22Rv1 (cell line): Measurements from ENCODE around the gene ARHGEF28.

ENCODE experiments used
- ZFX ChIP-seq: fragments of 450-650 bp; IDR thresholded peaks from 2 replicates; pipeline ENCODE4 v1.6.1; 2017; ENCODE audit warnings: antibody characterized with exemption, borderline replicate concordance
- TF ChIP-seq, protein P1 (sequence below): fragments of 450-650 bp; IDR thresholded peaks from 2 replicates; pipeline ENCODE4 v1.5.1; 2017; ENCODE audit warnings: mild to moderate bottlenecking

GRCh38 chr5:73719632-73720031, 93.6 kb downstream of the ARHGEF28 start:
- TF ChIP-seq, protein P1, sequence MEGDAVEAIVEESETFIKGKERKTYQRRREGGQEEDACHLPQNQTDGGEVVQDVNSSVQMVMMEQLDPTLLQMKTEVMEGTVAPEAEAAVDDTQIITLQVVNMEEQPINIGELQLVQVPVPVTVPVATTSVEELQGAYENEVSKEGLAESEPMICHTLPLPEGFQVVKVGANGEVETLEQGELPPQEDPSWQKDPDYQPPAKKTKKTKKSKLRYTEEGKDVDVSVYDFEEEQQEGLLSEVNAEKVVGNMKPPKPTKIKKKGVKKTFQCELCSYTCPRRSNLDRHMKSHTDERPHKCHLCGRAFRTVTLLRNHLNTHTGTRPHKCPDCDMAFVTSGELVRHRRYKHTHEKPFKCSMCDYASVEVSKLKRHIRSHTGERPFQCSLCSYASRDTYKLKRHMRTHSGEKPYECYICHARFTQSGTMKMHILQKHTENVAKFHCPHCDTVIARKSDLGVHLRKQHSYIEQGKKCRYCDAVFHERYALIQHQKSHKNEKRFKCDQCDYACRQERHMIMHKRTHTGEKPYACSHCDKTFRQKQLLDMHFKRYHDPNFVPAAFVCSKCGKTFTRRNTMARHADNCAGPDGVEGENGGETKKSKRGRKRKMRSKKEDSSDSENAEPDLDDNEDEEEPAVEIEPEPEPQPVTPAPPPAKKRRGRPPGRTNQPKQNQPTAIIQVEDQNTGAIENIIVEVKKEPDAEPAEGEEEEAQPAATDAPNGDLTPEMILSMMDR: no peak
- TF ChIP-seq ZFX: no peak
